OCI-LY3 (cell line): ENCODE results near the gene APOBEC3B.
A peak's percentile ranks its signal among the peaks of the same experiment; 100 is the strongest.

Experiments
- H2AFZ ChIP-seq: fragments of 200-600, 300-600 bp; shearing (Covaris generic); 2 replicates; pipeline ENCODE4 v1.6.0; 2014; ENCODE audit warnings: antibody characterized with exemption, low read depth, low read length
- H3K27ac ChIP-seq: fragments of 200-600, 300-600 bp; sonication (generic); 2 replicates; pipeline ENCODE4 v1.5.1; 2014; ENCODE audit warnings: mild to moderate bottlenecking, low read length, moderate library complexity, mixed read lengths
- H3K27me3 ChIP-seq: fragments of 200-600, 300-600 bp; sonication (generic); 2 replicates; pipeline ENCODE4 v1.6.1; 2014; ENCODE audit warnings: low read depth, low read length, mixed read lengths
- H3K36me3 ChIP-seq: fragments of 200-600, 300-600 bp; sonication (generic); replicated peaks from 2 replicates; pipeline ENCODE3; 2014; ENCODE audit warnings: low read depth, low read length, mixed read lengths
- H3K4me1 ChIP-seq: fragments of 300-600, 200-600 bp; sonication (generic); 2 replicates; pipeline ENCODE4 v1.6.1; 2014; ENCODE audit warnings: low read length, mixed read lengths
- H3K4me2 ChIP-seq: fragments of 200-600, 300-600 bp; sonication (generic); 2 replicates; pipeline ENCODE4 v1.6.1; 2014; ENCODE audit warnings: low read length, mixed read lengths
- H3K4me3 ChIP-seq: fragments of 300-600, 200-600 bp; sonication (generic); 2 replicates; pipeline ENCODE4 v1.5.1; 2014; ENCODE audit warnings: antibody characterized with exemption, mild to moderate bottlenecking, low read length, moderate library complexity
- H3K79me2 ChIP-seq: fragments of 300-600, 200-600 bp; shearing (Covaris generic); 2 replicates; pipeline ENCODE4 v1.6.1; 2014; ENCODE audit warnings: mild to moderate bottlenecking, low read length, mixed read lengths
- H3K9ac ChIP-seq: fragments of 300-600, 200-600 bp; shearing (Covaris generic); 2 replicates; pipeline ENCODE4 v1.6.0; 2014; ENCODE audit warnings: mild to moderate bottlenecking, low read length, moderate library complexity
- H3K9me3 ChIP-seq: fragments of 200-600, 300-600 bp; shearing (Covaris generic); 2 replicates; pipeline ENCODE4 v1.6.1; 2014; ENCODE audit warnings: low read length, mixed read lengths; ENCODE audit not compliant: insufficient read depth
- H4K20me1 ChIP-seq: fragments of 200-600, 300-600 bp; sonication (generic); 2 replicates; pipeline ENCODE4 v1.6.1; 2016; ENCODE audit warnings: low read length, mixed read lengths; ENCODE audit not compliant: insufficient read depth
- CTCF ChIP-seq: fragments of 200-600, 300-600 bp; sonication (generic); IDR thresholded peaks from 2 replicates; pipeline ENCODE4 v1.5.1; 2014; ENCODE audit warnings: antibody characterized with exemption, low read length, low read depth
- EZH2phosphoT487 ChIP-seq: fragments of 200-600 bp; shearing (Covaris generic); IDR thresholded peaks from 2 replicates; pipeline ENCODE4 v1.6.1; 2018; ENCODE audit warnings: antibody characterized with exemption, mixed run types, low read depth

APOBEC3B gene

GRCh38 chr22:38965614-38966379, 16.4 kb upstream of the APOBEC3B start:
- Histone ChIP-seq H3K27ac (no peak overlapping the region), H3K4me1 (peaks cover 37% of the 10 kb centered on the region), H3K4me3 (no peak overlapping the region), H4K20me1 (no peaks in the 10 kb centered on the region), H3K27me3 (0 out of 2 replicates have a peak, but pooled peaks cover 15% of the 10 kb centered on the region), H3K9me3 (no peaks in the 10 kb centered on the region), H3K79me2 (no peaks in the 10 kb centered on the region), H3K9ac (no peak overlapping the region), H3K36me3 (no peaks in the 10 kb centered on the region), H2AFZ (no peak overlapping the region), H3K4me2 (no peak overlapping the region)
- TF ChIP-seq EZH2phosphoT487 = no peak
- TF ChIP-seq CTCF = no peak

GRCh38 chr22:38966380-38966702, 15.8 kb upstream of the APOBEC3B start:
- Histone ChIP-seq H3K9ac (no peak overlapping the region), H2AFZ (no peak overlapping the region), H3K4me2 (no peak overlapping the region), H3K4me3 (no peak overlapping the region), H3K27me3 (peaks cover 18% of the 10 kb centered on the region; the same call in 1 of the 2 replicates), H3K36me3 (no peaks in the 10 kb centered on the region), H4K20me1 (no peaks in the 10 kb centered on the region), H3K4me1 (peaks cover 37% of the 10 kb centered on the region), H3K27ac (no peak overlapping the region), H3K79me2 (no peaks in the 10 kb centered on the region), H3K9me3 (no peaks in the 10 kb centered on the region)
- TF ChIP-seq CTCF (no peak), EZH2phosphoT487 (no peak)

GRCh38 chr22:38966942-38967341, 15.2 kb upstream of the APOBEC3B start:
- no peak overlapping the region for H3K27ac ChIP-seq
- H4K20me1 ChIP-seq = no peaks in the 10 kb centered on the region
- peaks cover 37% of the 10 kb centered on the region for H3K4me1 ChIP-seq
- no peak overlapping the region for H3K4me2 ChIP-seq
- H3K27me3 ChIP-seq = peaks cover 20% of the 10 kb centered on the region; the same call in 1 of the 2 replicates
- no peaks in the 10 kb centered on the region for H3K79me2 ChIP-seq
- TF ChIP-seq CTCF = no peak
- TF ChIP-seq EZH2phosphoT487 = no peak
- H3K36me3 ChIP-seq = no peaks in the 10 kb centered on the region
- no peak overlapping the region for H3K9ac ChIP-seq
- no peaks in the 10 kb centered on the region for H3K9me3 ChIP-seq
- no peak overlapping the region for H2AFZ ChIP-seq
- H3K4me3 ChIP-seq = no peak overlapping the region

GRCh38 chr22:38967451-38968450, 14.4 kb upstream of the APOBEC3B start:
- no peak overlapping the region; the same call in 1 of the 2 replicates for H2AFZ ChIP-seq
- no peaks in the 10 kb centered on the region for H4K20me1 ChIP-seq
- no peak overlapping the region for H3K27ac ChIP-seq
- TF ChIP-seq EZH2phosphoT487 = no peak
- TF ChIP-seq CTCF = no peak
- no peak overlapping the region for H3K4me3 ChIP-seq
- peaks cover 37% of the 10 kb centered on the region for H3K4me1 ChIP-seq
- H3K9me3 ChIP-seq = no peaks in the 10 kb centered on the region
- H3K4me2 ChIP-seq = peak overlapping the region; percentile 55
- peaks cover 20% of the 10 kb centered on the region; the same call in 1 of the 2 replicates for H3K27me3 ChIP-seq
- no peaks in the 10 kb centered on the region for H3K79me2 ChIP-seq
- H3K9ac ChIP-seq = no peak overlapping the region
- H3K36me3 ChIP-seq = no peaks in the 10 kb centered on the region
